GM18502 (cell line): Measurements from ENCODE around the gene CKS2.

Experiments
- ATAC-seq: cut with Tn5 transposase; IDR thresholded peaks from one replicate; pipeline ENCODE4 v1.9.1; 2021; ENCODE audit warnings: mild to moderate bottlenecking; ENCODE audit not compliant: unreplicated experiment, poor library complexity

Gene CKS2

GRCh38 chr9:89345476-89345875 is 34.5 kb downstream of the CKS2 start:
- ATAC-seq: no peak

DNA sequence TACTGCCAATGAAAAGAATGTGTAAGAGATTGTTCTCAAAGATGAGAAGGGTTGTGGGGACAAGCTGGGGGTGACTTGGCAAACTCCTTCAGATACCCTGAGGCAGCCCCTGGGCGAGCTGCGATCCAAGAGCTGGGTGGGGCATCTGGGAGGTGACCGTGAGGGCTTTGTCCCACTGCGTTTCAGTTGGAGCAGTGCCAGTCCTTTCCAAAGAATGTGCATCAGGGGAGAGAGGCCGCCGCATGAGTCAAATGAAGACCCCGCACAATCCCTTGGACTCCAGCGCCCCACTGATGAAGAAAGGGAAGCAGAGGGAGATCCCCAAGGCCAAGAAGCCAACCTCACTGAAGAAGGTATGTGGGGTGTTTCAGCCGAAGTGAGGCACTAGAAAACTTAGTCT is 35.7 kb downstream of the CKS2 start:
- ATAC-seq: no peak

GRCh38 chr9:89347651-89348050 is 36.7 kb downstream of the CKS2 start:
- ATAC-seq: no peak

- ATAC-seq: no peak
These were observed 38.6 kb downstream of the CKS2 start for GRCh38 chr9:89349607-89350006.

GRCh38 chr9:89350988-89351557 is 40.1 kb downstream of the CKS2 start:
- no peak for ATAC-seq

GRCh38 chr9:89351584-89352300 is 40.7 kb downstream of the CKS2 start:
- ATAC-seq: no peak

GRCh38 chr9:89352451-89352850 is 41.5 kb downstream of the CKS2 start:
- no peak for ATAC-seq

DNA sequence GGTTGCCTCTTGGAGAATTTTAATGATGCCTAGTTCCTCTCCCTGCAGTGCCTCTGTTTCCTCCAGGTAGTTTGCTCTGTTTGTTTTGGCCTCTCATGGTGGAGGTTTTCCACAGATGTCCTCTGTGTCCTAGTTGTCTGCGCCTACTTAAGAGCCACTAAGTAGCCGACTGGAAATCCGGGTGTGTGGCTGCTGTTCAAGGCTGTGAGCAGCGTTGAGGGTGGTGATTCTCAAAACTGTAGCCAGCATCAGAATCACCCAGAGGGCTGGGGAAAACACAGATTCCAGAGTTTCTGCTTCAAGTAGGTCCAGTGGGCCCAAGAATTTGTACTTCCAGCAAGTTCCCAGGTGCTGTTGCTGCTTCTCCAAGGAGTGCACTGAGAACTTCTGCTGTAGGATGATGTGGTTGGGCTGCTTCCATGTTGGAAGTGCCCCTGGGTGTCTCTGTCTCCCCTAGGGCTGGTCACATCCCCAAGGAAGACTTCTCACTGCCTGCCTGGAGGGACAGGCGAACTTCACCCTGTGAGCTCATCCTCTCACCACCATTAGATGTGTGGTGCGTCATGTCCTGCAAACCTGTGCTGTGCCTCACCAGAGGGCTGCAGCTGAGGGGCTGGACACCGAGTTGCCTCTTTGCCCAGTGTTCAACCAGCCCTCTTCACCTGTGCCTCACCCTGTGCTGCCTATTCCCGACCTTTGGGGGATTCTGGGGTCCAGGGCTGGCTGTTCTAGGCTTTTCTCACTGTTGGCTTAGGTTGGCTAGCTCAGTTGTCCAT is 42.1 kb downstream of the CKS2 start:
- no peak for ATAC-seq

DNA sequence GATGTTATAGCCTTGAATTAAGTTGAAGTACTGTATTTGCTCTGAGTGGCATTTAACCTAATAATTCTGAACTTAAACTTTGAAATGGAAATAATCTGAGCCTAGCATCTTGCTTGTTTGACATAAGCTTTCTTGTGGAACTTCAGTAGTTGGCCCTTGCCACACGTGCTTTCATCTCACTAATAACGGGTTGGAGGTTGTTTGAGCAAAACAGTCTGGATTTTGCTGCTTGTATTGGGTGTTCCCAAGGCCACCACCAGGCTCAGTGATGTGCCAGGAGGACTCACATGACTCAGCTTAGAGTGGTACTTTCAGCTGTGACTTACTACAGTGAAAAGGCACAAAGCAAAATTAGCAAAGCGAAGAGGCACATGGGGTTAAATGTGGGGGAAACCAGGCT is 43.0 kb downstream of the CKS2 start:
- no peak for ATAC-seq

DNA sequence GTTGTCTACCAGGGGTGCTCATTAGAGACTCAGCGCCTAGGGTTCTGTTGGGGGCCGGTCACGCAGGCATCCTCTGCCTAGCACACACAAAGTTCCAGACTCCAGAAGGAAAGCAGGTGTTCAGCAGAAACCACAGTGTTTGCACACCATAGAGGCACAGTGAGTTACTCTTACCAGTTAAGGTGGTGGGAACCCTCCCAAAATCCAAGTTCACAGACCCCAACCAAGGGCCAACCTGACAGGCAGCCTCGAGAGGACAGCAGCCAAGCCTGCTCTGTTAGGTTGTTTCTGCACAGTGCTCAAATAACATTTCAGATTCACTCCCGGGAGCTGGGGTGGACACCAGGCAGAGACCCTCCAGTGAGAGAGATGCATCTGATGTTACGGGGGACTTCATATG is 43.5 kb downstream of the CKS2 start:
- no peak for ATAC-seq

DNA sequence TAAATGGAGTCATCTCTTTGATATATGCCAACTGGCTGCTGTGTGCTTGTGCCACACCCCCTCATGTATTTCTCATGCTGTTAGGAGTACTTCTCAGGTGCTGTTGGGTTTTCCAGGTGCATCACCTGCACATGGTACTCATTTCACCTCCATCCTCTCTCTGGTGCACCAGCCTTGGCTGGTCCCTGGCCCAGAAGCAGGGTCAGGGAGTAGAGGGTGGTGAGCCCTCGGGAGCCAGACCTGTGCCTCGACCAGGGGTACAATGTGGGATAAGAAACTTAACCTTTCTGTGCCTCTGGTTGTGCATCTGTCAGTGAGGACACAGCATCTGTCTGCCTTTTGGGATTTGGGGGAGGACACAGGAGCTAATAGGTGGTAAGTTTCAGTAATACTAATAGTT is 45.8 kb downstream of the CKS2 start:
- ATAC-seq: no peak

- ATAC-seq: no peak
These were observed 46.6 kb downstream of the CKS2 start for GRCh38 chr9:89357331-89358197.

- no peak for ATAC-seq
These were observed 47.5 kb downstream of the CKS2 start for GRCh38 chr9:89358376-89358916.

GRCh38 chr9:89358985-89359384 is 48.0 kb downstream of the CKS2 start:
- no peak for ATAC-seq

DNA sequence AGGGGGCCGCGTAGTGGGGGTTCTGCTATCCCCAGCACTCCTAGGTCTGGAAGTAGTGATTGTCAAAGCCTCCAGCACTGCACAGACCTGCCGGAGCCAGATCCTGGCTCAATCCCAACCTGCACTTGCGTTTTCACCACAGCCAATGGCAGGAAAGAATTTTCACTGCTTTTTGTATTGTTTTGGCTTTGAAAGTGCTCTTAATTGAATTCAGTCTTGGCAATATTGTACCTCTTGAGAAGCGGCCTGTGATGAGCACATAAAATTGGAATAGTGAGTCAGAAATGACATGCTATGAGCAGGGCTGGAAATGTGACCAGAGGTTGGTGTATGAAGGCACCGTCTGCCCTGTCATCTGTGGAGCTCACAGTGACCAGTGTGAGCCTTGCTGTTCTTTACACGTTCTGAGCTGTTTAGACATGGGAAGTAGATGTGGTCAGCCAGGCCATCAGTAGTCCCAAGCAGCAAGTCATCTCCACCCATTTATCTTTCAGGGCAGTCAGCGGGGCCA is 48.8 kb downstream of the CKS2 start:
- ATAC-seq: no peak

- ATAC-seq: no peak
These were observed 49.5 kb downstream of the CKS2 start for GRCh38 chr9:89360465-89360864.

DNA sequence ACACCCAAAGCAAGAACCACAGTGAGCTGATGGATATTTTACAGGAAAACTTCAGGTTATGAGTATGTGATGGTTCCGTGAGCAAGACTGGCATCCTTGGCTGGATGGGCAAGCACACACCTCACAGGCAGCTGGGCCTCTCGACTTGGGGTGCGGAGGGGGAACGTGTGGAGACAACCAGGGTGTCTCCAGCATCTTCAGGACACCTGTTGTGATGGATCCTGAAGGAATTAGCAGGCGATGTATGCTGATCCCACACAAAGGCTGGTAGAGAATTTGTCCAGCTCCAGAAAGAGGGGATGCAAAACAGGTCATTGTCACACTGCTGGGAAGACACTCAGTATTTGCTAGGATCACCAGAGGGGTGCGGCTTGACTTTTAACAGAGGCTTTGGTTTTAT is 50.0 kb downstream of the CKS2 start:
- no peak for ATAC-seq

- ATAC-seq: no peak
These were observed 51.0 kb downstream of the CKS2 start for GRCh38 chr9:89361816-89362646.

DNA sequence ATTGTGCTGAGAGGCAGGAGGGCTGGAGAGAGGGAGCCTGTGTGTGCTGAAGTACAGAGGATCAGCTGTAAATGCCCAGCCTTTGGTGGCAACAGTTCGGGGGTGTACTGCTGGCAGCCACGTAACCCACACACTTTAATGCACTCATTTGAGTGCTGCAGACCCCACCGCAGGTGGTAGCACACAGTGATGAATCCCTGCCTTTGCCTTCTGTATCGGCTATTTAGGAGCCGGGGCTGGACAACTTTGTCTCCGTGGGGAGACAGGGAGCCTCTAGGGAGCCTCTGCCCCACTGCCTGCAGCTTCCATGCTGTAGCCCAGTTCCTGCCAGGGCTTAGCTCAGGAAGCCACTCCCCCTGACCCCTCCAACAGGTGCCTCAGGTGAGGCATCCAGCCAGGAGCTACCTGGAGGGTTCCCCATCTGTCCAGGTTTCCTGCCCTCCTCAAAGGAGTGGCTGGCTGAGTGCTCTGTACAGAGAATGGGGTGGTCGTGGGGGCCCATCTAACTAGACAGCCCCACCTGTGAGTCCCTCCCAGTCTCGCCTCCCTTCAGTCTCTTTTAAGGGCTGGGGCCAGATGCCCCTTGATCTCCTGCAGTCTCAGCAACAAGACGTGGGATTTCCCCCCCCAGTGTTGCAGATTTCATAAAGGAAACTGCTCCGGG is 51.8 kb downstream of the CKS2 start:
- no peak for ATAC-seq
